PC-3 (cell line): ENCODE measurements around the gene SMIM33. TPM values are rescaled to one million over a fixed set of nuclear protein-coding genes. Genes with fewer than 3 reads are reported as not detected.

Experiments used
- ATAC-seq: fragments of 200-7000 bp; cut with Tn5 transposase; 2 replicates; pipeline ENCODE4 v1.9.1; 2020; ENCODE audit warnings: mild to moderate bottlenecking, moderate library complexity
- BruUV-seq: library from RNA; stranded (reverse); fragments of 400-500 nt; replicated peaks from 2 replicates; lab custom pipeline; 2021; lab: Mats Ljungman, UMichigan
- CTCF ChIA-PET: fragments of 300-600 bp; sonication (Branson Sonifier 250); formaldehyde crosslinking; loops from one replicate; lab custom pipeline; 2022; ENCODE audit warnings: antibody characterized with exemption; lab: Charles Lee
- POLR2A ChIA-PET: fragments of 300-600 bp; sonication (Branson Sonifier 250); formaldehyde crosslinking; loops from one replicate; lab custom pipeline; 2022; ENCODE audit warnings: antibody characterized with exemption; ENCODE audit not compliant: unreplicated experiment; lab: Charles Lee
- DNase-seq: peaks from one replicate; pipeline ENCODE4 v3.0.0-alpha.2; 2015
- H2AFZ ChIP-seq: fragments of 300-600 bp; sonication (generic); 2 replicates; pipeline ENCODE4 v1.6.0; 2016; ENCODE audit warnings: antibody characterized with exemption, low read length
- H3F3A ChIP-seq: fragments of 300-600 bp; sonication (generic); one replicate; pipeline ENCODE4 v1.6.0; 2017; ENCODE audit warnings: antibody characterized with exemption, low read length, control low read depth, mild to moderate bottlenecking; ENCODE audit not compliant: unreplicated experiment
- H3K27ac ChIP-seq: fragments of 300-600 bp; sonication (generic); 2 replicates; pipeline ENCODE4 v1.5.1; 2016; ENCODE audit warnings: mild to moderate bottlenecking, low read length
- H3K27me3 ChIP-seq: fragments of 300-600 bp; sonication (generic); 2 replicates; pipeline ENCODE4 v1.6.1; 2016; ENCODE audit warnings: low read length, mixed read lengths
- H3K36me3 ChIP-seq: fragments of 300-600 bp; sonication (generic); 2 replicates; pipeline ENCODE4 v1.6.1; 2016; ENCODE audit warnings: low read depth, mixed run types, low read length, mixed read lengths
- H3K4me1 ChIP-seq: fragments of 300-600 bp; sonication (generic); 2 replicates; pipeline ENCODE4 v1.5.1; 2016; ENCODE audit warnings: low read length; ENCODE audit not compliant: insufficient read depth
- H3K4me2 ChIP-seq: fragments of 300-600 bp; sonication (generic); 2 replicates; pipeline ENCODE4 v1.6.0; 2016; ENCODE audit warnings: low read length
- H3K4me3 ChIP-seq: fragments of 300-600 bp; sonication (generic); 2 replicates; pipeline ENCODE4 v1.5.1; 2016; ENCODE audit warnings: mild to moderate bottlenecking, low read length, mixed read lengths
- H3K79me2 ChIP-seq: fragments of 300-600 bp; sonication (generic); 2 replicates; pipeline ENCODE4 v1.6.1; 2017; ENCODE audit warnings: low read length, mixed read lengths
- H3K9ac ChIP-seq: fragments of 300-600 bp; sonication (generic); 2 replicates; pipeline ENCODE4 v1.6.0; 2016; ENCODE audit warnings: mild to moderate bottlenecking, low read length
- H3K9me2 ChIP-seq: fragments of 300-600 bp; sonication (generic); replicated peaks from 2 replicates; pipeline ENCODE4 v1.6.1; 2016; ENCODE audit warnings: mixed run types, low read length, mixed read lengths
- H3K9me3 ChIP-seq: fragments of 300-600 bp; sonication (generic); 2 replicates; pipeline ENCODE4 v1.6.1; 2016; ENCODE audit warnings: low read length, mixed read lengths
- H4K20me1 ChIP-seq: fragments of 300-600 bp; sonication (generic); 2 replicates; pipeline ENCODE4 v1.6.1; 2016; ENCODE audit warnings: low read length, mixed read lengths
- EZH2 ChIP-seq: fragments of 300-600 bp; sonication (generic); IDR thresholded peaks from one replicate; pipeline ENCODE4 v1.6.1; 2017; ENCODE audit warnings: antibody characterized with exemption, mild to moderate bottlenecking, low read length; ENCODE audit not compliant: unreplicated experiment
- EZH2phosphoT487 ChIP-seq: fragments of 300-600 bp; sonication (generic); IDR thresholded peaks from 2 replicates; pipeline ENCODE4 v1.6.1; 2018; ENCODE audit warnings: mild to moderate bottlenecking, antibody characterized with exemption, low read length, borderline replicate concordance
- intact Hi-C: fragments of 100-400 bp; cut with micrococcal nuclease; formaldehyde crosslinking; loops from 2 replicates; pipeline ENCODE4 v1.9.0; 2023
- total RNA-seq: library from RNA; depleted of rRNA; stranded (reverse); fragments of >200 nt; gene quantifications from 2 replicates; pipeline ENCODE4 v1.2.3, GENCODE V29; 2014
- TF ChIP-seq, protein P1 (sequence below): fragments of 300-600 bp; sonication (generic); conservative IDR thresholded peaks from 2 replicates; pipeline ENCODE4 v1.5.1; 2017; ENCODE audit warnings: antibody characterized with exemption, low read depth, mild to moderate bottlenecking, low read length

The SMIM33 gene
- total RNA-seq, 1 experiment from 2014 or later: not detected

DNA sequence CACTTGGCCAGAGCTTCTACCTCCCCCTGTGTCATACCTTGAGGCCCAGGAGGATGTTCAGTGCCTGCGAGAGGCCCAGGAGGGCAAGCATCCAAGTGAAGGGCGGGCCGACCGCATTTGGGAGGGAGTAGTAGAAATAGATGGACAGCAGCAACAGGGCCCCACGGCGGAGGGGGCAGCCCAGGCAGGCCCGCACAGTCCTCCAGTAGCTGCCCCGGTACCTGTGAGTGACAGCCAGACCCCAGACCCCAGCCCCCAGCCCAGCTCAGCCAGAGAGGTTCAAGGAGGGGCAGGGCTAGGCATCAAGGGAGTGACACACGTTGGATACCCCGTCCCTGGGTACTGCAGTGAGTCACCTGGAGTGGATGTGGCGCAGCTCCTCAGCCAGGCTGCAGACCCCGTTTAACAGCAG is 10.3 kb downstream of the SMIM33 start:
- Histone ChIP-seq H3K4me2 (peak overlapping the region; percentile 77), H3F3A (no peaks in the 10 kb centered on the region), H3K27me3 (no peaks in the 10 kb centered on the region), H3K9me3 (no peaks in the 10 kb centered on the region), H3K79me2 (no peaks in the 10 kb centered on the region), H3K9me2 (no peaks in the 10 kb centered on the region), H3K27ac (no peak overlapping the region), H3K4me3 (peak overlapping the region; percentile 53; the same call in 1 of the 2 replicates), H4K20me1 (no peaks in the 10 kb centered on the region), H3K9ac (peak overlapping the region; percentile 52; the same call in 1 of the 2 replicates), H3K36me3 (no peaks in the 10 kb centered on the region), H2AFZ (no peak overlapping the region), H3K4me1 (peaks cover 20% of the 10 kb centered on the region)
- no peak for TF ChIP-seq EZH2phosphoT487
- TF ChIP-seq EZH2: no peak
- TF ChIP-seq, protein P1, sequence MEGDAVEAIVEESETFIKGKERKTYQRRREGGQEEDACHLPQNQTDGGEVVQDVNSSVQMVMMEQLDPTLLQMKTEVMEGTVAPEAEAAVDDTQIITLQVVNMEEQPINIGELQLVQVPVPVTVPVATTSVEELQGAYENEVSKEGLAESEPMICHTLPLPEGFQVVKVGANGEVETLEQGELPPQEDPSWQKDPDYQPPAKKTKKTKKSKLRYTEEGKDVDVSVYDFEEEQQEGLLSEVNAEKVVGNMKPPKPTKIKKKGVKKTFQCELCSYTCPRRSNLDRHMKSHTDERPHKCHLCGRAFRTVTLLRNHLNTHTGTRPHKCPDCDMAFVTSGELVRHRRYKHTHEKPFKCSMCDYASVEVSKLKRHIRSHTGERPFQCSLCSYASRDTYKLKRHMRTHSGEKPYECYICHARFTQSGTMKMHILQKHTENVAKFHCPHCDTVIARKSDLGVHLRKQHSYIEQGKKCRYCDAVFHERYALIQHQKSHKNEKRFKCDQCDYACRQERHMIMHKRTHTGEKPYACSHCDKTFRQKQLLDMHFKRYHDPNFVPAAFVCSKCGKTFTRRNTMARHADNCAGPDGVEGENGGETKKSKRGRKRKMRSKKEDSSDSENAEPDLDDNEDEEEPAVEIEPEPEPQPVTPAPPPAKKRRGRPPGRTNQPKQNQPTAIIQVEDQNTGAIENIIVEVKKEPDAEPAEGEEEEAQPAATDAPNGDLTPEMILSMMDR: no peak
- DNase-seq (no peak), ATAC-seq (no peak)
- BruUV-seq: no TSS peak
- ChIA-PET POLR2A (no interaction called here), CTCF (no interaction called here)
- intact Hi-C loops: no loop called here

DNA sequence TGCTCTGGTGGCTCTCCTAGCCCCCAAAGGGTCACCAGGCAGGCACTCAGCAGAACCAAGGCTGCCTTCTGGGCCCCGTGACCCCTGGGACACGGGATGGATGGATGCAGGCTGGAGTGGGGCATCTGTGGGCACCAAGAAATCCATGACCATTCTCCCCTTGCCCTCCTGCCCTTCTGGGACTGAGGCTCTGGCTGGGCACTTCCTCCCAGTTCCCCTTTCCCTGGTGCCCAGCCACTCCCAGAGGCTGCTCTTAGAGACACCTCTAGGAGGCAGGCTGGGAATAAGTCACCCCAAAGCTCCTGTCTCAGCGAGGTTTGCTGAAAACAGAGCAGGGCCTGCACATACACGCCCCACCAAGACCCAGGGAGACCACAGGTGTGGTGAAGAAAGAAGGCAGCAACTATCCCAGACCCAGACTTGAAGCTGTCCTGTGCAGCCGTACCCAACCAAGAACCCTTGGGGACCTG is 10.8 kb downstream of the SMIM33 start:
- H3K9ac ChIP-seq: peak overlapping the region; percentile 52
- peak overlapping the region; percentile 53 for H3K4me3 ChIP-seq
- ATAC-seq (peak; percentile 30), DNase-seq (no peak)
- no peaks in the 10 kb centered on the region for H3K9me2 ChIP-seq
- no peaks in the 10 kb centered on the region for H3F3A ChIP-seq
- peak overlapping the region; percentile 80 for H2AFZ ChIP-seq
- no peaks in the 10 kb centered on the region for H3K36me3 ChIP-seq
- intact Hi-C loops: no loop called here
- H3K4me1 ChIP-seq: peaks cover 20% of the 10 kb centered on the region
- peak overlapping the region; percentile 77 for H3K4me2 ChIP-seq
- ChIA-PET CTCF (no interaction called here), POLR2A (interaction anchor here (0.7 kb wide), 1 partner anchor 68 kb away, joined by 3 read pairs; no protein-coding TSS in a partner anchor)
- no peaks in the 10 kb centered on the region for H4K20me1 ChIP-seq
- TF ChIP-seq EZH2phosphoT487: no peak
- TF ChIP-seq, protein P1: 0 out of 2 replicates have a peak, but pooled peaks have one; percentile 15
- no peak for TF ChIP-seq EZH2
- H3K27ac ChIP-seq: peak overlapping the region; percentile 90
- BruUV-seq: no TSS peak
- no peaks in the 10 kb centered on the region for H3K9me3 ChIP-seq
- no peaks in the 10 kb centered on the region for H3K79me2 ChIP-seq
- no peaks in the 10 kb centered on the region for H3K27me3 ChIP-seq
